Neural cell (in vitro differentiated cells): ENCODE data around the gene TMF1. TPM values are rescaled to one million over a fixed set of nuclear protein-coding genes. Genes with fewer than 3 reads are reported as not detected.

Source experiments
- H2AFZ ChIP-seq: fragments of 200-600, 300-800 bp; sonication (generic), shearing (Covaris generic); 2 replicates; pipeline ENCODE4 v1.6.0; 2014; ENCODE audit warnings: low read depth, mild to moderate bottlenecking, antibody characterized with exemption, low read length, moderate library complexity
- H3F3A ChIP-seq: fragments of 200-600 bp; shearing (Covaris generic); 2 replicates; pipeline ENCODE4 v1.6.1; 2016; ENCODE audit warnings: mild to moderate bottlenecking, moderate library complexity, mixed read lengths, antibody characterized with exemption, low read length; ENCODE audit not compliant: insufficient read depth, poor library complexity, severe bottlenecking
- H3K27ac ChIP-seq: fragments of 200-600, 300-800 bp; sonication (generic), shearing (Covaris generic); 2 replicates; pipeline ENCODE4 v1.5.1; 2014; ENCODE audit warnings: mild to moderate bottlenecking, low read length, moderate library complexity
- H3K27me3 ChIP-seq: fragments of 300-800, 200-600 bp; sonication (generic), shearing (Covaris generic); 2 replicates; pipeline ENCODE4 v1.6.0; 2014; ENCODE audit warnings: mild to moderate bottlenecking, low read depth, low read length, moderate library complexity; ENCODE audit not compliant: insufficient read depth
- H3K36me3 ChIP-seq: fragments of 300-800, 200-600 bp; sonication (generic), shearing (Covaris generic); 2 replicates; pipeline ENCODE4 v1.5.1; 2014; ENCODE audit warnings: mild to moderate bottlenecking, antibody characterized with exemption, low read length, moderate library complexity; ENCODE audit not compliant: insufficient read depth
- H3K4me2 ChIP-seq: fragments of 300-800, 200-600 bp; sonication (generic), shearing (Covaris generic); 2 replicates; pipeline ENCODE4 v1.6.0; 2014; ENCODE audit warnings: mild to moderate bottlenecking, low read length
- H3K4me3 ChIP-seq: fragments of 300-800, 200-600 bp; sonication (generic), shearing (Covaris generic); 2 replicates; pipeline ENCODE4 v1.5.1; 2014; ENCODE audit warnings: mild to moderate bottlenecking, low read length, moderate library complexity
- H3K79me2 ChIP-seq: fragments of 200-600 bp; shearing (Covaris generic); replicated peaks from 2 replicates; pipeline ENCODE4 v1.6.0; 2014; ENCODE audit warnings: mild to moderate bottlenecking, low read length, moderate library complexity; ENCODE audit not compliant: insufficient read depth
- H3K9ac ChIP-seq: fragments of 300-800, 200-600 bp; sonication (generic), shearing (Covaris generic); 2 replicates; pipeline ENCODE4 v1.6.1; 2016; ENCODE audit warnings: mild to moderate bottlenecking, low read length, mixed read lengths
- H3K9me2 ChIP-seq: fragments of 200-600 bp; shearing (Covaris generic); 2 replicates; pipeline ENCODE4 v1.6.1; 2016; ENCODE audit warnings: mild to moderate bottlenecking, low read length, mixed read lengths; ENCODE audit not compliant: insufficient read depth
- H3K9me3 ChIP-seq: fragments of 200-600, 300-800 bp; sonication (generic), shearing (Covaris generic); 2 replicates; pipeline ENCODE4 v1.6.1; 2016; ENCODE audit warnings: mild to moderate bottlenecking, mixed run types, low read length, moderate library complexity, mixed read lengths
- H4K20me1 ChIP-seq: fragments of 200-600 bp; shearing (Covaris generic); 2 replicates; pipeline ENCODE4 v1.6.1; 2016; ENCODE audit warnings: mild to moderate bottlenecking, mixed run types; ENCODE audit not compliant: insufficient read depth
- EP300 ChIP-seq: fragments of 450-650 bp; conservative IDR thresholded peaks from 2 replicates; pipeline ENCODE4 v1.6.1; 2014; ENCODE audit warnings: antibody characterized with exemption, mild to moderate bottlenecking, moderate library complexity; ENCODE audit not compliant: poor library complexity, severe bottlenecking
- EZH2 ChIP-seq: fragments of 200-600, 300-800 bp; shearing (Covaris generic), sonication (generic); IDR thresholded peaks from 2 replicates; pipeline ENCODE4 v1.6.1; 2014; ENCODE audit warnings: antibody characterized with exemption, low read length, borderline replicate concordance, mild to moderate bottlenecking; ENCODE audit not compliant: insufficient read depth, poor library complexity, severe bottlenecking
- MXI1 ChIP-seq: fragments of 450-650 bp; conservative IDR thresholded peaks from 2 replicates; pipeline ENCODE4 v1.6.1; 2014; ENCODE audit warnings: antibody characterized with exemption, mild to moderate bottlenecking; ENCODE audit not compliant: poor library complexity, severe bottlenecking
- POLR2AphosphoS5 ChIP-seq: IDR thresholded peaks from 2 replicates; pipeline ENCODE4 v1.6.1; 2012
- RAD21 ChIP-seq: fragments of 450-650 bp; conservative IDR thresholded peaks from 2 replicates; pipeline ENCODE4 v1.6.1; 2014; ENCODE audit warnings: antibody characterized with exemption, mild to moderate bottlenecking, moderate library complexity
- SMC3 ChIP-seq: fragments of 450-650 bp; conservative IDR thresholded peaks from 2 replicates; pipeline ENCODE4 v1.6.1; 2014; ENCODE audit warnings: antibody characterized with exemption, mild to moderate bottlenecking, moderate library complexity; ENCODE audit not compliant: poor library complexity
- TAF1 ChIP-seq: IDR thresholded peaks from 2 replicates; pipeline ENCODE4 v1.6.1; 2012; ENCODE audit warnings: low read depth
- polyA plus RNA-seq: library from polyadenylated mRNA; depleted of rRNA; stranded (reverse); fragments of >200 nt; gene quantifications from 2 replicates; pipeline ENCODE4 v1.2.3, GENCODE V29; 2014
- TF ChIP-seq, protein P1 (sequence below): fragments of 450-650 bp; IDR thresholded peaks from 2 replicates; pipeline ENCODE4 v1.5.1; 2014; ENCODE audit warnings: antibody characterized with exemption, mild to moderate bottlenecking, moderate library complexity; ENCODE audit not compliant: poor library complexity, severe bottlenecking
- TF ChIP-seq, protein P2 (sequence below): IDR thresholded peaks from 2 replicates; pipeline ENCODE4 v1.6.1; 2012; ENCODE audit warnings: borderline replicate concordance

The TMF1 gene
- polyA plus RNA-seq, 1 donor from 2014 or later = 21.4 TPM

DNA sequence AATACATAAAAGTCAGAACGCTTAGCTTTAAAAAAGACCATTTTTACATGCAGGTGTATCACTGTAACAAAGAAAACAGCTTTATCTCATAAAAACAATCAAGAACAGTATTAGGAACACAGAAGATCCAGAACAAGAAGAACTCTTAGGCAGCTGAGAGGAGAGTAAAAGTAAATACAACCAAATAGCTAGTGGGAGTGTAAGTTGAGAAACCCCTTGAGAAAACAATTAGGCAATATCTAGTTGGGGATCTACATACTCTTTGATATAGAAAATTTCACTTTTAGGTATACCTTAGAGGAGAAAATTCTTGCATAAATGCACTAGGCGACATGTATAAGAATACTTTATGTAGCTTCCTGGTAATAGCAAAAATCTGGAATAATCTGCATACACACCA is 7.5 kb downstream of the TMF1 start:
- no peak overlapping the region for H3K4me2 ChIP-seq
- no peak overlapping the region for H3K4me3 ChIP-seq
- H3K9ac ChIP-seq = no peak overlapping the region
- no peaks in the 10 kb centered on the region for H4K20me1 ChIP-seq
- no peaks in the 10 kb centered on the region for H3K9me2 ChIP-seq
- H3K9me3 ChIP-seq = no peaks in the 10 kb centered on the region
- no peaks in the 10 kb centered on the region for H3F3A ChIP-seq
- peaks cover 15% of the 10 kb centered on the region for H3K36me3 ChIP-seq
- no peaks in the 10 kb centered on the region for H3K27me3 ChIP-seq
- no peak overlapping the region for H3K27ac ChIP-seq
- TF ChIP-seq TAF1 (no peak), EZH2 (no peak), RAD21 (no peak), SMC3 (no peak), EP300 (no peak), POLR2AphosphoS5 (no peak), MXI1 (no peak)
- TF ChIP-seq, protein P1, sequence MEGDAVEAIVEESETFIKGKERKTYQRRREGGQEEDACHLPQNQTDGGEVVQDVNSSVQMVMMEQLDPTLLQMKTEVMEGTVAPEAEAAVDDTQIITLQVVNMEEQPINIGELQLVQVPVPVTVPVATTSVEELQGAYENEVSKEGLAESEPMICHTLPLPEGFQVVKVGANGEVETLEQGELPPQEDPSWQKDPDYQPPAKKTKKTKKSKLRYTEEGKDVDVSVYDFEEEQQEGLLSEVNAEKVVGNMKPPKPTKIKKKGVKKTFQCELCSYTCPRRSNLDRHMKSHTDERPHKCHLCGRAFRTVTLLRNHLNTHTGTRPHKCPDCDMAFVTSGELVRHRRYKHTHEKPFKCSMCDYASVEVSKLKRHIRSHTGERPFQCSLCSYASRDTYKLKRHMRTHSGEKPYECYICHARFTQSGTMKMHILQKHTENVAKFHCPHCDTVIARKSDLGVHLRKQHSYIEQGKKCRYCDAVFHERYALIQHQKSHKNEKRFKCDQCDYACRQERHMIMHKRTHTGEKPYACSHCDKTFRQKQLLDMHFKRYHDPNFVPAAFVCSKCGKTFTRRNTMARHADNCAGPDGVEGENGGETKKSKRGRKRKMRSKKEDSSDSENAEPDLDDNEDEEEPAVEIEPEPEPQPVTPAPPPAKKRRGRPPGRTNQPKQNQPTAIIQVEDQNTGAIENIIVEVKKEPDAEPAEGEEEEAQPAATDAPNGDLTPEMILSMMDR = no peak
- TF ChIP-seq, protein P2, sequence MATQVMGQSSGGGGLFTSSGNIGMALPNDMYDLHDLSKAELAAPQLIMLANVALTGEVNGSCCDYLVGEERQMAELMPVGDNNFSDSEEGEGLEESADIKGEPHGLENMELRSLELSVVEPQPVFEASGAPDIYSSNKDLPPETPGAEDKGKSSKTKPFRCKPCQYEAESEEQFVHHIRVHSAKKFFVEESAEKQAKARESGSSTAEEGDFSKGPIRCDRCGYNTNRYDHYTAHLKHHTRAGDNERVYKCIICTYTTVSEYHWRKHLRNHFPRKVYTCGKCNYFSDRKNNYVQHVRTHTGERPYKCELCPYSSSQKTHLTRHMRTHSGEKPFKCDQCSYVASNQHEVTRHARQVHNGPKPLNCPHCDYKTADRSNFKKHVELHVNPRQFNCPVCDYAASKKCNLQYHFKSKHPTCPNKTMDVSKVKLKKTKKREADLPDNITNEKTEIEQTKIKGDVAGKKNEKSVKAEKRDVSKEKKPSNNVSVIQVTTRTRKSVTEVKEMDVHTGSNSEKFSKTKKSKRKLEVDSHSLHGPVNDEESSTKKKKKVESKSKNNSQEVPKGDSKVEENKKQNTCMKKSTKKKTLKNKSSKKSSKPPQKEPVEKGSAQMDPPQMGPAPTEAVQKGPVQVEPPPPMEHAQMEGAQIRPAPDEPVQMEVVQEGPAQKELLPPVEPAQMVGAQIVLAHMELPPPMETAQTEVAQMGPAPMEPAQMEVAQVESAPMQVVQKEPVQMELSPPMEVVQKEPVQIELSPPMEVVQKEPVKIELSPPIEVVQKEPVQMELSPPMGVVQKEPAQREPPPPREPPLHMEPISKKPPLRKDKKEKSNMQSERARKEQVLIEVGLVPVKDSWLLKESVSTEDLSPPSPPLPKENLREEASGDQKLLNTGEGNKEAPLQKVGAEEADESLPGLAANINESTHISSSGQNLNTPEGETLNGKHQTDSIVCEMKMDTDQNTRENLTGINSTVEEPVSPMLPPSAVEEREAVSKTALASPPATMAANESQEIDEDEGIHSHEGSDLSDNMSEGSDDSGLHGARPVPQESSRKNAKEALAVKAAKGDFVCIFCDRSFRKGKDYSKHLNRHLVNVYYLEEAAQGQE = no peak
- peaks cover 14% of the 10 kb centered on the region for H3K79me2 ChIP-seq
- no peak overlapping the region for H2AFZ ChIP-seq

DNA sequence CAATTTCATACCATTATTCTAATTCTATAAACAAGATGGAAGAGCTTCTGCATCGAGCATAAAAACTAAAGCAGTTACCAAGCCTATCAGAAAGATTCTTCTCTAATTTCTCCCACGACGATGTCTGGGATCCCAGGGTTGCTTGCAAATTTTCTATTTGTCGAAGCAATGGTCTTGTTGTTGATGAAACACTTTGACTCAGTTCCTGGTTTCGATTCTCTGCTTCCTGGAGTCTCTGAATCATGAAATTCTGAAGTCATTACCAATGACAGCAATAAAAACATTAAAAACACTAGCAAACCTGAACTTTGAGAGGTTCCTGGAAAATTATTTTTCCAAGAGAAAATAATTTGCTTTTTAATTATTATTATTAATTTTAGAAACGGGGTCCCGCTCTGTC is 18.7 kb downstream of the TMF1 start:
- peaks cover 14% of the 10 kb centered on the region for H3K36me3 ChIP-seq
- no peaks in the 10 kb centered on the region for H3K79me2 ChIP-seq
- H3F3A ChIP-seq = no peaks in the 10 kb centered on the region

More for the DNA sequence above, 18.7 kb downstream of the TMF1 start:
- Histone ChIP-seq H2AFZ (no peak overlapping the region), H3K4me3 (no peak overlapping the region), H3K4me2 (no peak overlapping the region), H3K27me3 (no peaks in the 10 kb centered on the region), H3K9me2 (no peaks in the 10 kb centered on the region), H3K9ac (no peak overlapping the region), H3K27ac (no peak overlapping the region), H4K20me1 (no peaks in the 10 kb centered on the region), H3K9me3 (no peaks in the 10 kb centered on the region)
- TF ChIP-seq EP300 = no peak
- no peak for TF ChIP-seq MXI1
- TF ChIP-seq, protein P2 = no peak
- no peak for TF ChIP-seq SMC3
- no peak for TF ChIP-seq POLR2AphosphoS5
- TF ChIP-seq, protein P1 = no peak
- no peak for TF ChIP-seq RAD21
- no peak for TF ChIP-seq TAF1
- TF ChIP-seq EZH2 = no peak
